Psoas muscle (tissue), 8 donors: ENCODE data around the gene NR1H4. TPM values are rescaled to one million over a fixed set of nuclear protein-coding genes. Genes with fewer than 3 reads are reported as not detected.

Source experiments
- ATAC-seq, 4 donors: fragments of 200-7000 bp; cut with Tn5 transposase; one replicate each; pipeline ENCODE4 v1.9.1; 2020; ENCODE audit warnings: moderate library complexity in 3 of 4, mild to moderate bottlenecking in 2 of 4
- DNase-seq, 2 donors: peaks; one replicate each; pipeline ENCODE4 v3.0.0-alpha.2; 2020
- H3K27ac ChIP-seq: fragments of 200-600 bp; one replicate; pipeline ENCODE4 v1.8.0; 2022
- H3K27me3 ChIP-seq, 3 donors: fragments of 200-600 bp in 1 of 3; one replicate each; pipeline versions ENCODE4 v1.6.1 to v1.8.0; 2013 to 2022; ENCODE audit warnings: low read length in 2 of 3, mild to moderate bottlenecking in 2 of 3, moderate library complexity in 1 of 3; ENCODE audit not compliant: insufficient read depth in 3 of 3
- H3K36me3 ChIP-seq, 2 donors: fragments of 200-600 bp in 1 of 2; one replicate each; pipeline versions ENCODE4 v1.6.1 to v1.8.0; 2013 to 2022; ENCODE audit warnings: low read depth in 1 of 2, mild to moderate bottlenecking in 1 of 2, moderate library complexity in 1 of 2; ENCODE audit not compliant: insufficient read depth in 1 of 2
- H3K4me1 ChIP-seq: fragments of 200-600 bp; one replicate; pipeline ENCODE4 v1.8.0; 2022
- H3K4me3 ChIP-seq: fragments of 200-600 bp; one replicate; pipeline ENCODE4 v1.8.0; 2022; ENCODE audit warnings: mild to moderate bottlenecking
- H3K9me3 ChIP-seq: fragments of 200-600 bp; one replicate; pipeline ENCODE4 v1.8.0; 2022
- WGBS, 3 donors: extraction: QIAGEN DNeasy Blood & Tissue Kit; methylation state at CpG; one replicate each; pipeline versions ENCODE4 v1.1.6 to v1.1.7; 2013; 5-methylcytosine and 5-hydroxymethylcytosine counted together
- intact Hi-C, 2 donors: fragments of 100-400 bp; cut with DNase I; formaldehyde crosslinking; loops; one replicate each; pipeline versions ENCODE4 v1.11.0 to v1.14.2; 2022
- polyA plus RNA-seq, 3 donors: library from polyadenylated mRNA; stranded (reverse); fragments of 200-250 nt; gene quantifications; one replicate each; pipeline ENCODE4 v1.2.3, GENCODE V29; 2013
- total RNA-seq, 4 donors: library from RNA; stranded (reverse); fragmentation: NEBNext Ultra II Directional in 2 of 4; extraction: Animal tissue kit (Norgen Biotek cat#: 25700) in 2 of 4; gene quantifications; one replicate each; pipeline versions ENCODE4 v1.2.1 to v1.2.4, GENCODE V29; 2021 to 2023
- TF ChIP-seq, protein P1 (sequence below): fragments of 200-600 bp; IDR thresholded peaks from one replicate; pipeline ENCODE4 v1.8.0; 2022; ENCODE audit warnings: antibody characterized with exemption
- donor health status: healthy with polysubstance abuse.
- donor health status: DM: no; HTN: no; CAD: no; lungs with moderate emphysema.
- donor health status: Bipolar disorder and iron deficiency.
- donor health status: healthy.
- donor health status: DM: yes; HTN: yes; CAD: no.
- donor health status: DM: no; HTN: no; CAD: no.
- donor health status: DM: no; HTN: no; CAD: no.
- donor health status: DM: yes; HTN: yes; CAD: no.

The NR1H4 gene
- total and polyA plus RNA-seq, 7 donors: 0.18 TPM; not detected in 6

GRCh38 chr12:100572184-100572583 lies 98.5 kb downstream of the NR1H4 start:
- Histone ChIP-seq H3K4me1 (no peaks in the 10 kb centered on the region), H3K27ac (no peak overlapping the region), H3K9me3 (no peaks in the 10 kb centered on the region), H3K27me3 (peaks cover 0 to 6% (median 0%) of the 10 kb centered on the region in 3 donors), H3K4me3 (no peak overlapping the region), H3K36me3 (no peaks in the 10 kb centered on the region)
- DNase-seq (no peak), ATAC-seq (no peak)
- TF ChIP-seq, protein P1, sequence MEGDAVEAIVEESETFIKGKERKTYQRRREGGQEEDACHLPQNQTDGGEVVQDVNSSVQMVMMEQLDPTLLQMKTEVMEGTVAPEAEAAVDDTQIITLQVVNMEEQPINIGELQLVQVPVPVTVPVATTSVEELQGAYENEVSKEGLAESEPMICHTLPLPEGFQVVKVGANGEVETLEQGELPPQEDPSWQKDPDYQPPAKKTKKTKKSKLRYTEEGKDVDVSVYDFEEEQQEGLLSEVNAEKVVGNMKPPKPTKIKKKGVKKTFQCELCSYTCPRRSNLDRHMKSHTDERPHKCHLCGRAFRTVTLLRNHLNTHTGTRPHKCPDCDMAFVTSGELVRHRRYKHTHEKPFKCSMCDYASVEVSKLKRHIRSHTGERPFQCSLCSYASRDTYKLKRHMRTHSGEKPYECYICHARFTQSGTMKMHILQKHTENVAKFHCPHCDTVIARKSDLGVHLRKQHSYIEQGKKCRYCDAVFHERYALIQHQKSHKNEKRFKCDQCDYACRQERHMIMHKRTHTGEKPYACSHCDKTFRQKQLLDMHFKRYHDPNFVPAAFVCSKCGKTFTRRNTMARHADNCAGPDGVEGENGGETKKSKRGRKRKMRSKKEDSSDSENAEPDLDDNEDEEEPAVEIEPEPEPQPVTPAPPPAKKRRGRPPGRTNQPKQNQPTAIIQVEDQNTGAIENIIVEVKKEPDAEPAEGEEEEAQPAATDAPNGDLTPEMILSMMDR: no peak
- 93 to 97% (median 96%) methylated on average over 3 of the region's 3 CpGs for WGBS, 3 donors
- intact Hi-C loops: no loop called here

DNA sequence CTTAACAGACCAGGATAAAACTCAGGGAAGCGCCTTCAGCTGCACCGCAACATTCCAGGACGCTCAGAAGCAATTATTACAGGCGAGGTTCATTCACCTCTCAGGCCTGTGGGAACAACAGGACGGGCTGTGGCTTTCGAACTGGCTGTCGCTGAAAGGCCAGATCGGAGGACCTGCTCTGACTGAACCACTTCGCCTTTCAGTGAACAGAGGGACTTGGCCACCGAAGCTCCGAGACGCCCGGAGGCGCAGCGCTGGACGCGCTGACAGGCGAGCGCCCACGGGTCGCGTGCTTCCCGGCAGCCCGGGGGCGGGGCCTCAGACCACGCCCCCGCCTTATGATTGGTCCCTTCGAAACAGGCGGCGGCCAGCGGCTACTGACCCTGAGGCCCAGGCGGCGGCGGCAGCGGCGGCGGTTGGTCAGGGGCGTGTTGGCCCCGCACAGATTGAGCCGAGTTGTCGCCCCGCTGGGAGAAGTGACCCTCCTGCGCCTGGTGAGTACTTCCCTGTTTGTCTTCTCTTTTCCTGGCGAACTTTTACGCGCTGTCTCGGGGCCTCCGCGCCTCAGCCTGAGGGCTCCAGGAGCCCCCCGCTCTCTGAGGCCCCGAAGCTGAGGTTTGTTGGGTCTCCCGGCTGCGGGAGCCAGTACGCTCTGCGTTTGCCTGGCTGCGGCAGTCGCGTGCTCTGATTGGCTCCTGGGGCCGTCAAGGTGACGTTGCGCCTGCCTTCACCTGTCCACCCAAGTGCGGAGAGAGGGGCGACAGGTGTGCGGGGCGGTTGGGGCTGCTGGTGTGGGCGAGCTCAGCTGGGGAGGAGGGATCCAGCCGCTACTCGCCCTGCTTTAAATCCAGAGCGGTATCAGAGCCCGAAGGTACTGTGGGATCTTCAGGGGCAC lies 99.9 kb downstream of the NR1H4 start, which contains the start of gene GAS2L3:
GAS2L3 (plus strand) TSS at position 393 of the 895 bp plus-strand sequence. CDS start 21,221 bp downstream, outside the sequence.
- peak within 1 kb of the TSS; percentile 32 for H3K27ac ChIP-seq
- TF ChIP-seq, protein P1: no peak
- peaks cover 0 to 6% (median 0%) of the 10 kb centered on the region in 3 donors for H3K27me3 ChIP-seq
- intact Hi-C loops: no loop called here
- ATAC-seq (peak; percentile 95 to 99 (median 98)), DNase-seq (peak; percentile 89 to 92)
- H3K4me3 ChIP-seq: peak within 1 kb of the TSS; percentile 72
- no peaks in the 10 kb centered on the region for H3K36me3 ChIP-seq
- no peaks in the 10 kb centered on the region for H3K4me1 ChIP-seq
- WGBS, 3 donors: 1 to 2% (median 1%) methylated on average over 60 to 70 of the region's 70 CpGs
- H3K9me3 ChIP-seq: no peaks in the 10 kb centered on the region

GRCh38 chr12:100574187-100575074 lies 100.8 kb downstream of the NR1H4 start:
- peak in 2 of 4 donors; percentile 21 to 31 for ATAC-seq
- Histone ChIP-seq H3K4me3 (peak overlapping the region; percentile 72), H3K4me1 (no peaks in the 10 kb centered on the region), H3K36me3 (no peaks in the 10 kb centered on the region), H3K27me3 (peaks cover 0 to 6% (median 0%) of the 10 kb centered on the region in 3 donors), H3K27ac (peak overlapping the region; percentile 32), H3K9me3 (no peaks in the 10 kb centered on the region)
- WGBS, 3 donors: 6% methylated on average over 15 of the region's 15 CpGs
- intact Hi-C loops: no loop called here
- TF ChIP-seq, protein P1: no peak
- DNase-seq: no peak

GRCh38 chr12:100576331-100577036 lies 102.8 kb downstream of the NR1H4 start:
- no peaks in the 10 kb centered on the region for H3K4me1 ChIP-seq
- ATAC-seq: no peak
- TF ChIP-seq, protein P1: no peak
- DNase-seq: no peak
- no peaks in the 10 kb centered on the region for H3K36me3 ChIP-seq
- H3K27me3 ChIP-seq: peaks cover 0 to 6% (median 0%) of the 10 kb centered on the region in 3 donors
- H3K27ac ChIP-seq: no peak overlapping the region
- WGBS, 3 donors: 74 to 75% (median 74%) methylated on average over 3 of the region's 3 CpGs
- intact Hi-C loops: no loop called here
- H3K9me3 ChIP-seq: no peaks in the 10 kb centered on the region
- H3K4me3 ChIP-seq: no peak overlapping the region
